IPS-NIHi7 (cell line): Measurements from ENCODE around the gene AMPH.
A peak's percentile ranks its signal among the peaks of the same experiment; 100 is the strongest.
"Not testable (repeated sequence)": the region's sequence is repeated elsewhere in the genome, so short reads cannot be mapped to it uniquely, and the experiment has no call there.

Experiments used
- DNase-seq: peaks from one replicate; pipeline ENCODE4 v3.0.0; 2012; ENCODE audit warnings: mixed read lengths; ENCODE audit errors: extremely low spot score

Gene AMPH

DNA sequence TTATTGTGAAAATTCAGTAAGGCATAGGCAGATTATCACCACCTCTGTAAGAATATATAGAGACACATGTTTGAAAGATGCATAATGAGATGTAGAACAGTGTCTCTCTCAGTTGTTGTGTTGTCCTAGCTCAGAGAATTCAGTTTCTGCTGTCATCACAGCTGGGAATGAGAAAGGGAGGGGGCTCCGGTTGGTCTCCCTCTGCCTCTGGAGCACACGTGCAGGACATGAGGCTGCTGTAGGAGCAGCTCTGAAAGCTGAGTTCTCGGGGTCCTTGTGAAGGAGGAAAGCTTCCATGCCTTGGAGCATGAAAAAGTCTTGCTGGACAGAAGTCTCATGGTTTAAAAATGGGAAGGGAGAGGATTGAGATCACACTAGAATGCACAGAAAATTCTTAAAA, 280.4 kb downstream of the AMPH start:
- not testable (repeated sequence) for DNase-seq

DNA sequence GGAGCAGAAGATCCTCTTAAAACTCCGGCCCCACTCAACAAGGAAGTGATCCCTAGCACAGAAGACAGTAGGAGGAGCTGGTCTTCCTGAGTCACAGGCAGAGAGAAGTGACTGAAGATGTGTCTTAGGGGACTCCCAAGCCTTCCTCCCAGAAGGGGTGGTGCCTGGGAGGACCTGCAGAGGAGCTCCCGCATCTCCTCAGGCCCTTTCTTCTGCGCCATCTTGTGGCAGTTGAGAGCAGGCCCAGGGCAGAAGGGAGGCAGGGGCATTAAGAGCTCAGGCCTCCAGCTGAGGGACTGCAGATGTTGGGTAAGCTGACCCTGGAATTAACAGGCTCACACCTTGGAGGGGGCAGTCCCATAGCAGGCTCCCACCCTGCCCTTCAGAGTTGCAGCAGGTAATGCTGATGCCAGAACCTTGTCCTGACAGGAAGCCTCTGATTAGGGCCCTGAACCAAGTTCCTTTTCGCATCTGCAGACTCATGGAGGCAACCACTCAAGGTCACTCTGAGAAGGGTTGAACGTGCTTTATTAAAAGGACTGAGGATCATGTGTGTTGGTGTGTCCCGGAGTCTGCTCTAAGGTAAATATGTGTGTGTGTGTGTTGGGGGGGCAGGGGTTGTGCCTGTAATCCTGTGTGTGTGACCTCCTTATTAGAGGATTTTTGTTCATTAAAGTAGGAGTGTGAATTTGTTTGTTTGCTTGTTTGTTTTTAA, 281.1 kb downstream of the AMPH start:
- DNase-seq = not testable (repeated sequence)

DNA sequence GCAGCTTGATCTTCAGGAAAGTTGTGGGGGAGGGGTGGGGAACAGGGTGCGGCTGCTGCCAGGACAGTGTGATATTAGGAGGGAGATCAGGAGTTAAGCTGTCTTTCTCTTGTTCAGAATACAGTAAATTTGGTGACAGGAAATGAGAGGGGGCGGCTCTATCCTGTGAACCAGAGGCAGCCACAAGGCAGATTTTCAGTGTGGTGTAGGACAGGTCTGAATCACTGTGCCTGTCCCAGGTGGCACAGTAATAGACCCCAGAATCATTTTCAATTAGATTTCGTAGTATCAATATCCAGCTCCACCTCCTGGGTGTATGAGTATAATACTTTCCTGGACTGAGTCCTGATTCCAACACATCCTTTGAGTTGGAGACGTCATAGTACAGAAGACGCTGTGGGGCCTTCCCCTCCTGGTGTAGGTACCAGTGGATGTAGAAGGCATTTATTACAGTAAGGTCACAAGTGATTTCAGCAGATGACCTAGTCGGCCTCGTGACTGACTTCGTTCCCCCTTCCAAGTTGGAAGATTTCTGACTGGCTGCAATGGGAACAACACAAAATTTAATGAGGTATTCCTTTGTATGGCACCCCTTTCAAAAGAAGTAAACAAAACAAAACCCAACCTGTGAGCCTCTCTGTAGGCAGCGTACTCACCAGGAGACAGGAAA, 281.9 kb downstream of the AMPH start:
- not testable (repeated sequence) for DNase-seq

DNA sequence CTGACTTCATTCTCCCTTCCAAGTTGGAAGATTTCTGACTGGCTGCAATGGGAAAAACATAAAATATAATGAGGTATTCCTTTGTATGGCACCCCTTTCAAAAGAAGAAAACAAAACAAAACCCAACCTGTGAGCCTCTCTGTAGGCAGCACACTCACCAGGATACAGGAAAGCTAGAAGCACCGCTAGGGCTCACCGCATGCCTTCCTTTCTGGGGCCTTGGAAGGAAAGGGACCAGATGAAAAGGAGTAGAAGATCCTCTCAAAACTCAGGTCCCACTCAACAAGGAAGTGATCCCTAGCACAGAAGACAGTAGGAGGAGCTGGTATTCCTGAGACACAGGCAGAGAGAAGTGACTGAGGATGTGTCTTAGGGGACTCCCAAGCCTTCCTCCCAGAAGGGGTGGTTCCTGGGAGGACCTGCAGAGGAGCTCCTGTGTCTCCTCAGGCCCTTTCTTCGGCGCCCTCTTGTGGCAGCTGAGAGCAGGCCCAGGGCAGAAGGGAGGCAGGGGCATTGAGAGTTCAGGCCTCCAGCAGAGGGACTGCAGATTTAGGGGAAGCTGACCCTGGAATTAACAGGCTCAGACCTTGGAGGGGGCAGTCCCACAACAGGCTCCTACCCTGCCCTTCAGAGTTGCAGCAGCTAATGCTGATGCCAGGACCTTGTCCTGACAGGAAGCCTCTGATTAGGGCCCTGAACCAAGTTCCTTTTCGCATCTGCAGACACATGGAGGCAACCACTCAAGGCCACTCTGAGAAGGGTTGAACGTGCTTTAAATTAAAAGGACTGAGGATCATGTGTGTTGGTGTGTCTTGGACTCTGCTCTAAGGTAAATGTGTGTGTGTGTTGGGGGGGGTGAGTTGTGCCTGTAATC, 285.6 kb downstream of the AMPH start:
- DNase-seq = not testable (repeated sequence)

DNA sequence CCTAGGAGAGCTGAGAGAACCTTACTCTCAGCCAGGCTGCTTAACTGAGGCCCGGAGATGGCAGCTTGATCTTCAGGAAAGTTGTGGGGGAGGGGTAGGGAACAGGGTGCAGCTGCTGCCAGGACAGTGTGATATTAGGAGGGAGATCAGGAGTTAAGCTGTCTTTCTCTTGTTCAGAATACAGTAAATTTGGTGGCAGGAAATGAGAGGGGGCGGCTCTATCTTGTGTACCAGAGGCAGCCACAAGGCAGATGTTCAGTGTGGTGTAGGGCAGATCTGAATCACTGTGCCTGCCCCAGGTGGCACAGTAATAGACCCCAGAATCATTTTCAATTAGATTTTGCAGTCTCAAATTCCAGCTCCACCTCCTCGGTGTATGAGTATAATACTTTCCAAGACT, 286.4 kb downstream of the AMPH start:
- DNase-seq = not testable (repeated sequence)

DNA sequence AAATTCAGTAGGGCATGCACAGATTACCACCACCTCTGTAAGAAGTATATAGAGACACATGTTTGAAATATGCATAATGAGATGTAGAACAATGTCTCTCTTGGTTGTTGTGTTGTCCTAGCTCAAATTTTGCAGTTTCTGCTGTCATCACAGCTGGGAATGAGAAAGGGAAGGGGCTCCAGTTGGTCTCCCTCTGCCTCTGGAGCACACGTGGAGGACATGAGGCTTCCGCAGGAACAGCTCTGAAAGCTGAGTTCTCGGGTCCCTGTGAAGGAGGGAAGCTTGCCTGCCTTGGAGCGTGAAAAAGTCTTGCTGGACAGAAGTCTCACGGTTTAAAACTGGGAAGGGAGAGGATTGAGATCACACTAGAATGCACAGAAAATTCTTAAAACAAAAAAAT, 289.0 kb downstream of the AMPH start:
- DNase-seq = not testable (repeated sequence)

DNA sequence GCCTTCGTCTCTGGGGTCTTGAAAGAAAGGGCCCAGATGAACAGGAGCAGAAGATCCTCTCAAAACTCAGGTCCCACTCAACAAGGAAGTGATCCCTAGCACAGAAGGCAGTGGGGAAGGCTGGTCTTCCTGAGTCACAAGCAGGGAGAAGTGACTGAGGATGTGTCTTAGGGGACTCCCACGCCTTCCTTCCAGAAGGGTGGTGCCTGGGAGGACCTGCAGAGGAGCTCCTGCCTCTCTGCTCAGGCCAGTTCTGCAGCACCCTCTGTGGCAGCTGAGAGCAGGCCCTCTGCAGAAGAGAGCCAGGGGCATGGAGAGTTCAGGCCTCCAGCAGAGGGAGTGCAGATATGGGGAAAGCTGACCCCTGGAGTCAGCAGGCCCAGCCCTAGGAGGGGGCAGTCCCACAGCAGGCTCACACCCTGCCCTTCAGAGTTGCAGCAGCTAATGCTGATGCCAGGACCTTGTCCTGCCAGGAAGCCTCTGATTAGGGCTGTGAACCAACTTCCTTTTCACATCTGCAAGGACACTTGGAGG, 289.9 kb downstream of the AMPH start:
- DNase-seq = not testable (repeated sequence)

DNA sequence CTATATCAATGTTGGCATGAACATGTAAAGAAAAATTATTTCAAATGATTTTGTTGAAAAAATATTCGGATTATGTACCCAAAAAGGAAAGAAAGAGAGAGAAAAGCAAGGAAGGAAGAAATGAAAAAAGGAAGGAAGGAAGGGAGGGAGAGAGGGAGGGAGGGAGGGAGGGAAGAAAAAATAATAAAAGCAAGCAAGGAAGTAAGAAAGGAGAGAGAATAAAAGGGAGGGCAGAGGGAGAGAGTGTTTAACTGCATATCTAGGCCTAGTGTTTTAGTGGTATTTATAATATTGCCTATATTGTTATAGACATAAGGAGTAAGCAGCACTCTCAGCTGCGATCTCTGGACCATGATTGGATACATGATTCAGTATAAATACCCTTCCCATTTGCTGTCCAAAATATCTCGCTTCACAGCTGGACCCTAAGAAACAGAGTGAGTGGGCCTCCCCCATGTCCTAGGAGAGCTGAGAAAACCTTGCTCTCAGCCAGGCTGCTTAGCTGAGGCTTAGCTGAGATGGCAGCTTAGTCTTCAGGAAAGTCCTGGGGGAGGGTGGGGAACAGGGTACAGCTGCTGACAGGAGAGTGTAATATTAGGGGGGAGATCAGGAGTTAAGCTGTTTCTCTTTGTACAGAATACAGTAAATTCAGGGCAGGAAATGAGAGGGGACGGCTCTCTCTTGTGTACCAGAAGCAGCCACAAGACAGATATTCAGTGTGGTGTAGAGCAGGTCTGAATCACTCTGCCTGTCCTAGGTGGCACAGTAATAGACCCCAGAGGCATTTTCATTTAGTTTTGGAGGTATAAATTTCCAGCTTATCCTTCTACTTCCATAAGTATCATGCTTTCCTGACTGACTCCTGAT, 291.0 kb downstream of the AMPH start:
- DNase-seq = no peak

DNA sequence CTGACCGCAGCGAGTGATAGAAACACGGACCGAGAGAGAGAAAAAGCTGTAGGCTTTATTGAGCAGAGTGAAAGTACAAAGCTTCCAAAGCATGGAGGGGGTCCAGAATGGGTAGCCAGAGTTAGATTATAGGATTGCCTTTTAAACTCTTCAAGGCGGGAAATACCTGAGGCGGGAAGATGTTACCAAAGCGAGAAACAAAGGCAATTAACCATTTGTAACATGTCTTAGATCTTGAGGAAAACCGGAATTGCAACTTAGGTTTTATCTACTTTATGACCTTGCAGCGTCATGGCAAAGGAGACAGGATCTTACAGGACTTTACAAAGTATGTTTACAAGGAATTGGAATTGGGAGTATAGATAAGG, 295.0 kb downstream of the AMPH start:
- not testable (repeated sequence) for DNase-seq

DNA sequence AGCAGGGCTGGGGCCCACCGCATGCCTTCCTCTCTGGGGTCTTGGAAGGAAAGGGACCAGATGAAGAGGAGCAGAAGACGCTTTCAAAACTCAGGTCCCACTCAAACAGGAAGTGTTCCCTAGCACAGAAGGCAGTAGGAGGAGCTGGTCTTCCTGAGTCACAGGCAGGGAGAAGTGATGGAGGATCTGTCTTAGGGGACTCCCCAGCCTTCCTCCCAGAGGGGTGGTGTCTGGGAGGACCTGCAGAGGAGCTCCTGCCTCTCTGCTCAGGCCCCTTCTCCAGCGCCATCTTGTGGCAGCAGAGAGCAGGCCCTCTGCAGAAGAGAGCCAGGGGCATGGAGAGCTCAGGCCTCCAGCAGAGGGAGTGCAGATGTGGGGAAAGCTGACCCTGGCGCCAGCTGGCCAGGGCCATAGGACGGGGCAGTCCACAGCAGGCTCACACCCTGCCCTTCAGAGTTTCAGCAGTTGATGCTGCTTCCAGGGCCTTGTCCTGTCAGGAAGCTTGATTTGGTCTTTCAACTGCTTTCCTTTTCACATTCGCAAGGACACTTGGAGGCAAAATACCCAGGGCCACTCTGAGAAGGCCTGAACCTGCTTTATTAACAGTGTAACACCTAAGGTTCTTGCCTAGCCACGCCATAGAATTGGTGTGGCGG, 295.6 kb downstream of the AMPH start:
- peak; percentile 78 for DNase-seq

DNA sequence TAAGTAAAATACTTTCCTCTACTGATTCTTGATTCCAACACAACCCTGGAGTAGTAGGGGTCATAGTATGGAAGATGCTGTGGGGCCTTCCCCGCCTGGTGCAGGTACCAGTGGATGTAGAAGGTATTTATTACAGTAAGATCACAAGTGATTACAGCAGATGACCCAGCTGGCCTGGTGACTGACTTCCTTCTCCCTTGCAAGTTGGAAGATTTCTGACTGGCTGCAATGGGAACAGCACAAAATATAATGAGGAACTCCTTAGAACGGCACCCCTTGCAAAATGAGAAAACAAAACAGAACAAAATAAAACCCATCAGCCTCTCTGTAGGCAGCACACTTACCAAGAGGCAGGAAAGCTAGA, 296.1 kb downstream of the AMPH start:
- no peak for DNase-seq

DNA sequence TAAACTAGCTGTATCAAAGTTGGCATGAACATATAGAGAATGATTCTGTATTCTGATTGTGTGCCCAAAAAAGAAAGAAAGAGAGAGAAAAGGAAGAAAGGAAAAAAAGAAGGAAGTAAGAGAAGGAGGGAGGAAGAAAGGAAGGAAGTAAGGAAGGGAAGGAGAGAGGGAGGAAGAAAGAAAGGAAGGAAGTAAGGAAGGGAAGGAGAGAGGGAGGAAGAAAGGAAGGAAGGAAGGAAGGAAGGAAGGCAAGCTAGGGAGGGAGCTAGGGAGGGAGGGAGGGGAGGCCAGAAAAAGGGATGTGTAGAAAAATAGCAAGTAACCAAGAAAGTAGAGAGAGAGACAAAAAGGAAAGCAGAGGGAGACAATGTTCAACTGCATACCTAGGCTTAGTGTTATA, 297.0 kb downstream of the AMPH start:
- DNase-seq = no peak
